Articular chondrocyte of knee joint (primary cell): ENCODE results near the gene EDA. TPM values are rescaled to one million over a fixed set of nuclear protein-coding genes. Genes with fewer than 3 reads are reported as not detected.

Source experiments
- small RNA-seq: library from RNA; depleted of rRNA; stranded (forward); fragments of <200 nt; gene quantifications from one replicate; pipeline ENCODE3, GENCODE V24; 2012
- total RNA-seq: library from RNA; depleted of rRNA; stranded (reverse); fragments of >200 nt; gene quantifications from 2 replicates; pipeline ENCODE4 v1.2.3, GENCODE V29; 2012

Gene EDA
- total RNA-seq = 0.22 and 0.26 TPM in 2 replicates

GRCh38 chrX:69615779-69616456 lies at the start of gene EDA:
Gene EDA, plus strand, starts transcription at chrX:69616113.

GRCh38 chrX:70049925-70050324 lies 434.0 kb downstream of the EDA start, which contains the start of gene AWAT2:
Gene AWAT2, minus strand, starts transcription at chrX:70049938. Its CDS starts 6 bp downstream, at chrX:70049932.

GRCh38 chrX:70062076-70062475 lies 446.2 kb downstream of the EDA start, which contains the start of gene OTUD6A:
Gene OTUD6A, plus strand, starts transcription at chrX:70062457. Its CDS starts 68 bp downstream, at chrX:70062525.

Small RNA genes lying within 50 kb of the gene (small RNA-seq; reads per million reads assigned to genes)
- gene MIR676 (1.3 reads per million, percentile 56 among the genes with 10 or more reads in this experiment), gene RF00012 (not detected)

Other genes starting within 250 kb of the EDA start
- gene NALF2, start 111.8 kb upstream of the EDA start, total RNA-seq = not detected in 2 replicates